PC-9 (cell line): ENCODE results near the gene PLPP1. TPM values are rescaled to one million over a fixed set of nuclear protein-coding genes. Genes with fewer than 3 reads are reported as not detected.

ENCODE experiments used
- BruUV-seq: library from RNA; stranded (reverse); fragments of 400-500 nt; replicated peaks from 2 replicates; lab custom pipeline; 2021; lab: Mats Ljungman, UMichigan
- CTCF ChIA-PET: fragments of 300-600 bp; sonication (Branson Sonifier 250); formaldehyde crosslinking; loops from one replicate; lab custom pipeline; 2022; ENCODE audit warnings: antibody characterized with exemption; lab: Charles Lee
- POLR2A ChIA-PET: fragments of 300-600 bp; sonication (Branson Sonifier 250); formaldehyde crosslinking; loops from one replicate; lab custom pipeline; 2022; ENCODE audit warnings: antibody characterized with exemption; ENCODE audit not compliant: unreplicated experiment; lab: Charles Lee
- DNase-seq, 2 experiments: peaks; one replicate each; pipeline versions ENCODE4 v3.0.0 to v3.0.0-alpha.2; 2015 to 2022; ENCODE audit warnings: mixed read lengths in 1 of 2
- H2AFZ ChIP-seq: fragments of 200-600 bp; sonication (generic); 2 replicates; pipeline ENCODE4 v1.8.1; 2017; ENCODE audit warnings: antibody characterized with exemption
- H3F3A ChIP-seq: fragments of 200-600 bp; sonication (generic); 2 replicates; pipeline ENCODE4 v1.8.1; 2017; ENCODE audit warnings: antibody characterized with exemption, mild to moderate bottlenecking, low read depth; ENCODE audit not compliant: insufficient read depth
- H3K27ac ChIP-seq: fragments of 200-600 bp; sonication (generic); 2 replicates; pipeline ENCODE4 v1.6.1; 2016; ENCODE audit warnings: mixed run types
- H3K27me3 ChIP-seq: fragments of 200-600 bp; sonication (generic); 2 replicates; pipeline ENCODE4 v1.6.1; 2016; ENCODE audit warnings: low read depth, mixed run types; ENCODE audit not compliant: insufficient read depth
- H3K36me3 ChIP-seq: fragments of 200-600 bp; sonication (generic); 2 replicates; pipeline ENCODE4 v1.6.1; 2016; ENCODE audit warnings: low read depth, mixed run types
- H3K4me1 ChIP-seq: fragments of 200-600 bp; sonication (generic); replicated peaks from 2 replicates; pipeline ENCODE4 v1.6.1; 2016; ENCODE audit warnings: mixed run types; ENCODE audit not compliant: insufficient read depth
- H3K4me2 ChIP-seq: fragments of 200-600 bp; sonication (generic); 2 replicates; pipeline ENCODE4 v1.6.1; 2017; ENCODE audit warnings: mixed run types
- H3K4me3 ChIP-seq: fragments of 200-600 bp; sonication (generic); 2 replicates; pipeline ENCODE4 v1.6.1; 2016; ENCODE audit warnings: mixed run types
- H3K79me2 ChIP-seq: fragments of 200-600 bp; sonication (generic); 2 replicates; pipeline ENCODE4 v1.6.1; 2017; ENCODE audit warnings: low read depth, mixed run types
- H3K9me2 ChIP-seq: fragments of 200-600 bp; sonication (generic); 2 replicates; pipeline ENCODE4 v1.8.1; 2017; ENCODE audit warnings: mild to moderate bottlenecking; ENCODE audit not compliant: insufficient read depth
- H3K9me3 ChIP-seq: fragments of 200-600 bp; sonication (generic); 2 replicates; pipeline ENCODE4 v1.8.1; 2016; ENCODE audit warnings: low read depth; ENCODE audit not compliant: insufficient read depth
- H4K20me1 ChIP-seq: fragments of 200-600 bp; sonication (generic); 2 replicates; pipeline ENCODE4 v1.8.1; 2017; ENCODE audit not compliant: insufficient read depth
- EZH2 ChIP-seq: fragments of 200-600 bp; sonication (generic); IDR thresholded peaks from 2 replicates; pipeline ENCODE4 v1.8.0; 2017; ENCODE audit warnings: antibody characterized with exemption, low read depth
- intact Hi-C: fragments of 100-400 bp; cut with micrococcal nuclease; formaldehyde crosslinking; loops from one replicate; pipeline ENCODE4 v1.10.0; 2022; ENCODE audit not compliant: unreplicated experiment
- total RNA-seq: library from RNA; stranded (reverse); gene quantifications from 2 replicates; pipeline ENCODE4 v1.2.3, GENCODE V29; 2021
- TF ChIP-seq, protein P1 (sequence below): fragments of 200-600 bp; sonication (generic); conservative IDR thresholded peaks from 2 replicates; pipeline ENCODE4 v1.6.1; 2017; ENCODE audit warnings: mixed run types, antibody characterized with exemption, mild to moderate bottlenecking, moderate library complexity

Gene PLPP1
- total RNA-seq, 1 experiment from 2014 or later: 12.2 TPM

DNA sequence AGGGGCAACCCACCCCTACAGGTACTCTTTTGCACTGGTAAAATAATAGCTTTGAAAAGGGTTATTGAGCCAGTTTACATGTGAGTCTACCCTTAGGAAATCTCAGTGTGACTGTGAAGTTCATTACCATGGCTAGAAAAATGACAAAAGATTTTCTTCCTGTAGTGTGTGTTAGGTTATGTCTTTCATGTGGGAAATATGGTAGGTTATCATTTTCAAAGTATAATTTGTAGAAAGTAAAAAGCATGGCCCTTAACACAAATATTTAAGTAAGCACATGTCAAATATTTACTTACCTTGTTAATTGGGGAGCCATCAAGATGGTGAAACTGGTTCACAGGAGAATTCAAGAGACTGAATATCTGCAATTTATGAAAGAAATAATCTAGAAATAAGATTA lies 37.3 kb upstream of the PLPP1 start:
- CTCF ChIA-PET: no interaction called here
- H3K4me2 ChIP-seq: no peak overlapping the region
- POLR2A ChIA-PET: no interaction called here
- no peaks in the 10 kb centered on the region for H4K20me1 ChIP-seq
- intact Hi-C loops: no loop called here
- TF ChIP-seq, protein P1, sequence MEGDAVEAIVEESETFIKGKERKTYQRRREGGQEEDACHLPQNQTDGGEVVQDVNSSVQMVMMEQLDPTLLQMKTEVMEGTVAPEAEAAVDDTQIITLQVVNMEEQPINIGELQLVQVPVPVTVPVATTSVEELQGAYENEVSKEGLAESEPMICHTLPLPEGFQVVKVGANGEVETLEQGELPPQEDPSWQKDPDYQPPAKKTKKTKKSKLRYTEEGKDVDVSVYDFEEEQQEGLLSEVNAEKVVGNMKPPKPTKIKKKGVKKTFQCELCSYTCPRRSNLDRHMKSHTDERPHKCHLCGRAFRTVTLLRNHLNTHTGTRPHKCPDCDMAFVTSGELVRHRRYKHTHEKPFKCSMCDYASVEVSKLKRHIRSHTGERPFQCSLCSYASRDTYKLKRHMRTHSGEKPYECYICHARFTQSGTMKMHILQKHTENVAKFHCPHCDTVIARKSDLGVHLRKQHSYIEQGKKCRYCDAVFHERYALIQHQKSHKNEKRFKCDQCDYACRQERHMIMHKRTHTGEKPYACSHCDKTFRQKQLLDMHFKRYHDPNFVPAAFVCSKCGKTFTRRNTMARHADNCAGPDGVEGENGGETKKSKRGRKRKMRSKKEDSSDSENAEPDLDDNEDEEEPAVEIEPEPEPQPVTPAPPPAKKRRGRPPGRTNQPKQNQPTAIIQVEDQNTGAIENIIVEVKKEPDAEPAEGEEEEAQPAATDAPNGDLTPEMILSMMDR: no peak
- TF ChIP-seq EZH2: no peak
- no peak overlapping the region for H3K4me3 ChIP-seq
- no peaks in the 10 kb centered on the region for H3K9me3 ChIP-seq
- H3K79me2 ChIP-seq: no peaks in the 10 kb centered on the region
- no peak for DNase-seq
- H3K27me3 ChIP-seq: no peaks in the 10 kb centered on the region
- no TSS peak for BruUV-seq
- no peak overlapping the region for H3K27ac ChIP-seq
- no peaks in the 10 kb centered on the region; the same call in 1 of the 2 replicates for H3F3A ChIP-seq
- no peaks in the 10 kb centered on the region for H3K9me2 ChIP-seq
- H3K36me3 ChIP-seq: no peaks in the 10 kb centered on the region
- H3K4me1 ChIP-seq: peaks cover 8% of the 10 kb centered on the region; the same call in 1 of the 2 replicates
- H2AFZ ChIP-seq: no peak overlapping the region

DNA sequence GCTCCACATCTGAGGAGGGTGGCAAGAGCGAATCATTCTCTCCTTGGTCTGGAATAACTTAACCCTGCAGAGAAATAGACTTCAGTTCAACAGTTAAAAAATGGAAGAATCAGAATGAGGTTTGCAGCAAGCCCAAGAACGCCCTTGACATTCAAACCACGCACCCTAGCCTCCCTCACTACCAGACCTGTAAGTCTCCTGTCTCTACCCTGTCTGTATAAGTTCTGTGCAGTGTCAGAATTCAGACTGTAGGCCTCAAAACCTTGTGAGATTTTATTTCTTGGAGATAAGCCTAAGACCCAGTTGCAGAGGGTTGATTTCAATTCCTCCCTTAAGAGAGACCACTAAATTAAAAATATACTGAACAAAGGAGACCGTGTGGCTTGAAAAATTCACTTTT lies 35.8 kb upstream of the PLPP1 start:
- no peak for DNase-seq
- Histone ChIP-seq H3K9me2 (no peaks in the 10 kb centered on the region), H3K79me2 (no peaks in the 10 kb centered on the region), H3K36me3 (no peaks in the 10 kb centered on the region), H3K4me3 (no peak overlapping the region), H3K27me3 (no peaks in the 10 kb centered on the region), H2AFZ (no peak overlapping the region), H3K4me2 (no peak overlapping the region), H3F3A (no peaks in the 10 kb centered on the region), H3K4me1 (no peaks in the 10 kb centered on the region), H4K20me1 (no peaks in the 10 kb centered on the region), H3K9me3 (no peaks in the 10 kb centered on the region), H3K27ac (no peak overlapping the region)
- BruUV-seq: no TSS peak
- TF ChIP-seq EZH2: no peak
- TF ChIP-seq, protein P1: no peak
- POLR2A ChIA-PET: no interaction called here
- intact Hi-C loops: no loop called here
- CTCF ChIA-PET: no interaction called here

DNA sequence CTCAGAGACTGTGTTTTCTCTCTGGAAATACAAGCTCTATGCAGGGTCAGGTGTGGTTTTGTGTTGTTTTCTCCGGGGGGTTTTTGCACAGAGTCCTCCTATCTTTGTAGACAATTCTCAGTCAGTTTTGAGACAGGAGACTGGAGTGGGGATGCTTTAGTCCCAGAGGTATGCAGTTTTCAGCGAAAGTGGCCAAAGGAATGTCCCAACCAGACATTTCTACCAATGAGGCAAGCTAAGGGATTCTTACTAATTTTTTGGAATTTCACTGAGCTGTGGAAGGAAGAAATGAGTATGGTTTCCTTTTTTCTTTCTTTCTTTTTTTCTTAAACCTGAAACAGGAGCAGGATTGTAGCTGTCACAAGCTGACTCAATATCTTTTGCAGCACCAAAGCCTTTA lies 35.3 kb upstream of the PLPP1 start:
- Histone ChIP-seq H3K27ac (no peak overlapping the region), H2AFZ (no peak overlapping the region), H3K9me3 (no peaks in the 10 kb centered on the region), H3F3A (no peaks in the 10 kb centered on the region), H3K79me2 (no peaks in the 10 kb centered on the region), H4K20me1 (no peaks in the 10 kb centered on the region), H3K27me3 (no peaks in the 10 kb centered on the region), H3K4me3 (no peak overlapping the region), H3K4me1 (no peaks in the 10 kb centered on the region), H3K9me2 (no peaks in the 10 kb centered on the region), H3K4me2 (no peak overlapping the region), H3K36me3 (no peaks in the 10 kb centered on the region)
- no TSS peak for BruUV-seq
- ChIA-PET POLR2A (no interaction called here), CTCF (no interaction called here)
- intact Hi-C loops: no loop called here
- no peak for TF ChIP-seq EZH2
- TF ChIP-seq, protein P1: no peak
- DNase-seq: no peak
